GOT3 (cell line): Measurements from ENCODE around the gene TSPAN14.
"Not testable (repeated sequence)": the region's sequence is repeated elsewhere in the genome, so short reads cannot be mapped to it uniquely, and the experiment has no call there.

Source experiments
- DNase-seq: peaks from one replicate; lab custom pipeline; 2025; ENCODE audit warnings: mixed read lengths; lab: John Stamatoyannopoulos, UW

The TSPAN14 gene, protein sequence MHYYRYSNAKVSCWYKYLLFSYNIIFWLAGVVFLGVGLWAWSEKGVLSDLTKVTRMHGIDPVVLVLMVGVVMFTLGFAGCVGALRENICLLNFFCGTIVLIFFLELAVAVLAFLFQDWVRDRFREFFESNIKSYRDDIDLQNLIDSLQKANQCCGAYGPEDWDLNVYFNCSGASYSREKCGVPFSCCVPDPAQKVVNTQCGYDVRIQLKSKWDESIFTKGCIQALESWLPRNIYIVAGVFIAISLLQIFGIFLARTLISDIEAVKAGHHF

GRCh38 chr10:80453842-80454512, at the start of gene TSPAN14:
TSS of gene TSPAN14 (plus strand) at chr10:80454310. CDS start at chr10:80489234, 34,924 bp downstream.
- peak; percentile 39 for DNase-seq

DNA sequence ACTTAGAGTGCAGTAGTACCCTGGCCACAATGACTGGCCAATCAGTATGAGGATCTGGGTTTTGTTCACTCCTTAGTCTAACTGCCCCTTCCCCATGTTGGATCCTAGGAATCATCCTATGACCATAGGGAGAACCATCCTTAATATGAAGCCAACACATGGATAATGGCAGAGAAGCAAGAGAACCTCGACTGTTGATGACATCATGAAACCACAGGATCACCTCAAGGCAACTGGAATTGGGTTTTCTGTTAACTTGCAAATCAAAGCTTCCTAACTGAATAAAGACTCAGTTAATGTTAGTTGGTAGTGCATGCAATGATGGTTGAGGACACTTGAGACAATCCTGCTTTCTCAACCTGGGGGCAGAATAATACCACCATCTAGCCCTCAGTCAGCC, 49.1 kb upstream of the TSPAN14 start:
- DNase-seq, result no peak

DNA sequence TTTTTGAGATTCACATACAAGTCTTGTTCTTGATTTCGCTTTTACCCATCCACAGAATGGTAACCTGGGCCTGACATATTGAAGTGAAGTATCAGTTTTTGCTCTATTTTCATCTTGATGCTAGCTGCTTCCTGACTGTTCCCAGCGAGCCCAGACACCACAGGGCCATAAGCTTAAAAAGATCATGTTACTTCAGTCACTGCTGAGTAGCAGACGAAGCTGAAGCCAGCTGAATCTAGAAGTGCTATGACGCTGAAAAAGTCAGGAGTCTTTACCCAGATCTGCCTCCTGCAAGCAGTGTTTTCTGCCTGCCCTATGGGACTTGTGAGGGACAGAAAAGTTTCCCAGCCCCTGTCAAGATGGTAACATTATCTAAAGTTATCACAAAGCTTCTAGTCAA, 48.5 kb upstream of the TSPAN14 start:
- no peak for DNase-seq

GRCh38 chr10:80406204-80406603, 47.9 kb upstream of the TSPAN14 start:
- DNase-seq, result no peak

- no peak for DNase-seq
Measured at GRCh38 chr10:80407812-80408241, 46.3 kb upstream of the TSPAN14 start.

- no peak for DNase-seq
Measured at GRCh38 chr10:80408242-80409101, 45.6 kb upstream of the TSPAN14 start, which contains the start of gene PRXL2A. TSS of gene PRXL2A (plus strand) at chr10:80408551. CDS start at chr10:80420468, 11,917 bp downstream.

- no peak for DNase-seq
Measured at GRCh38 chr10:80409121-80409520, 45.0 kb upstream of the TSPAN14 start.

DNA sequence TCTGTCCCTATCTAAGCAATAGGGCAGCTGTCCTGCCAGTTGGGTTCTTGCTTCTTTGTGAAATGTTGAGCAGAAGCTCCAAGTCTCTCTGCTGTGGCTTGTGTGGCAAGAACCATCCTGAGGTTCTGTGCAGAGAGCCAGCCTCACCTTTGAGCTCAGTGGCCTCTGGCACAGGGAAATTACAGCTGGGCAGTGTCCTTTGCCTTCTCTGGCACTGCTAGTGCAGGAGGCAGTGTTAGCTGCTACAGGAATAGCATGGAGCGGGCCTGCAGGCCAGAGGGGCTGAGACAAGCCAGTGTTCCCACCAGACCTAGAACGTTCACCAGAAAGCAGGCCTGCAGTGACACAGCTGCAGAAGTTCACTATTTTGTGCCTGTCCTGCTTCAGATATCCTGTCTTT, 44.0 kb upstream of the TSPAN14 start:
- no peak for DNase-seq

GRCh38 chr10:80410578-80411145, 43.4 kb upstream of the TSPAN14 start:
- no peak for DNase-seq

GRCh38 chr10:80411267-80411668, 42.8 kb upstream of the TSPAN14 start:
- no peak for DNase-seq

- DNase-seq, result no peak
Measured at GRCh38 chr10:80411681-80412220, 42.4 kb upstream of the TSPAN14 start.

GRCh38 chr10:80412486-80412885, 41.6 kb upstream of the TSPAN14 start:
- no peak for DNase-seq

GRCh38 chr10:80413271-80413996, 40.7 kb upstream of the TSPAN14 start:
- DNase-seq, result no peak

- DNase-seq, result no peak
Measured at GRCh38 chr10:80414142-80414895, 39.8 kb upstream of the TSPAN14 start.

GRCh38 chr10:80415734-80416478, 38.2 kb upstream of the TSPAN14 start:
- no peak for DNase-seq

GRCh38 chr10:80416479-80417098, 37.5 kb upstream of the TSPAN14 start:
- no peak for DNase-seq

DNA sequence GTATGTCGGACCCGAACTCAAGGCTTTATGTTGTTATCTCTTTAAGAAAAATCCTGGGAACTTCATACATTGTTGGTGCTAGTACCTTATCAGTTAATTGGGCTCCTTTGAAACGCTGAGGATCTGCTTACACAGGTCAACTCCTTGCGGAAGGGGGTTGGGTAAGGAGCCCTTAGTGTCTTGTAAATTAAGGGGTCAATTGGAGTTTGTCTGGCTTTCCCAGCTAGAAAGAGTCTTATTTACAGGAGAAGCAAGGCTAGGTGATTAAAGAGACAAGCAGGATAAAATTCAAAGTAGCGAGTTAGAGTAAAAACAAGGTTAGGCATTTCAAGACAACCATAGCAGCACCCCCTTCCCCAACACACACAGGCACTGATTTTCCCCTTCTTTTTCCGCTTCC, 36.9 kb upstream of the TSPAN14 start:
- not testable (repeated sequence) for DNase-seq

DNA sequence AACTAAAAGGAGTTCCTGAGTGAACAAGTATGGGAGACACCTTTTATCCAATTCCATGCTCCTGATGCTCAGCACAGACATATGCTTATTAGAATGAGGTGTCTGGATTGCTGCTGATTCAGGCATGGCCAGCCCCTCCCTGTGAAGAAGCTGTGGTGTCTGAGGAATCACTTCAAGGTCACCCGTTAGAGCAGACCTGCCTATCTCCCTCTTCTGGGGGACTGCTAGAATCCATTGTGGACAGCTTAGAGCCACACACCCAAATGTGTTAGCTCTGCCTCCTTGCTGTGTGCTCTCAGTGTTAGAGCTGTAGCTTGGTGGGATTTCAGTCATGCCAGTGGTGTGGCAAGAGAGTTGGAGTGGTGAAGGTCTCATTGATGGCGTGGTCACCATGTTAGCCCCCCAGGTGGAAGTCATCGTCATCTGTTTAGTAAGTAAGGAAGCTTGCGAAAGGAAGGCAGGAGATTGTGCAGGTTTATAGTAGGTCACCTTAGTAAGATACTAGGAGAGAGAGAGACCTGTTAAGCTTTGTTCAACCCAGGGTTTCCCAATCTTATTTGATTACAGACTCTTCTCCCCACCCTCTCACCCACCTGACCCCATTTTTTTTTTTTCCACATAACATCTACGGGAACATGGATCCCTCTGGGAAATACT, 32.9 kb upstream of the TSPAN14 start:
- no peak for DNase-seq
